IPS DF 6.9 (cell line): ENCODE data around the gene USP28.

ENCODE experiments used
- DNase-seq: peaks from one replicate; pipeline ENCODE4 v3.0.0-alpha.2; 2013; ENCODE audit warnings: low read depth, low spot score
- H3K27ac ChIP-seq: one replicate; pipeline ENCODE4 v1.5.1; 2013; ENCODE audit warnings: low read length, control low read depth
- H3K27me3 ChIP-seq: 2 replicates; pipeline ENCODE4 v1.6.1; 2013; ENCODE audit warnings: mild to moderate bottlenecking, low read length; ENCODE audit not compliant: control insufficient read depth, insufficient read depth
- H3K36me3 ChIP-seq: 2 replicates; pipeline ENCODE4 v1.6.1; 2013; ENCODE audit warnings: low read length; ENCODE audit not compliant: control insufficient read depth, insufficient read depth
- H3K4me1 ChIP-seq: 2 replicates; pipeline ENCODE4 v1.6.1; 2013; ENCODE audit warnings: low read length; ENCODE audit not compliant: control insufficient read depth, insufficient read depth
- H3K4me3 ChIP-seq: 2 replicates; pipeline ENCODE4 v1.5.1; 2013; ENCODE audit warnings: mild to moderate bottlenecking, low read length
- H3K9me3 ChIP-seq: 2 replicates; pipeline ENCODE4 v1.6.1; 2013; ENCODE audit warnings: low read length, inconsistent platforms; ENCODE audit not compliant: control insufficient read depth, insufficient read depth
- WGBS: extraction: QIAGEN DNeasy Blood & Tissue Kit; methylation state at CpG from one replicate; pipeline ENCODE4 v1.1.7; 2013; ENCODE audit warnings: mixed read lengths, missing lambda C conversion rate; ENCODE audit not compliant: insufficient read length, insufficient coverage; 5-methylcytosine and 5-hydroxymethylcytosine counted together

Gene USP28

DNA sequence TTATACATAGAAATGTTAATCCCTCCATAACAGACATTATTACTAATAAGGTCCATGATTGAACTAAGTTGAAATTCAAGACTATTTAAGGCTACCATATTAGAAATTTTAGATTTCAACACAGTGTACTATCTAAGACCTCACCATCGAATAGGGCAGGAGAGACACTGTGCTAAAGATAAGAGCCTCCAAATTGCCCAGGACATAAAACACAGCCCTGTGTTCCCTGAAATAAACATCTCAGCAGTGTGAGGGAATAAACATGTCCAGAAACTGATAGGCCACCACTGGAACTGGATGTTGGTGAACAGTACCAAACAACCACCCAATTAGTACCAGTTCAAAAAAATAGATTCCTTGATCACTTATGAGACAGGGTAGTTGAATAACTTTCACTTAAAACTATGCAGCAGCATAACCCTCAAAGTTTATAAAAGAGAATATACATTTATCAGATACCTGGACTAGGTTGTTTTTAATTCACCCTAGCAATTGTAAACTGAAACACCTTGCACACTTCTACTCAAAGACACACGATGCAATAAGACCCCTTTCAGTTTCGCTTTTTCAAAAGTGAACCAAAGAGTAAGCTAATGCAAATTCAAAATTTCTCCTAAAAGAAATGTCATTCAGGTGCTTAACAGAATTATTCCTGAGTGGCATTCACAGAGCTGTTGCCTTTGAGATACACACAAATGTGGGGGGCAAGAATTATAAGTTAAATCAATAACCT lies 34.3 kb downstream of the USP28 start:
- Histone ChIP-seq H3K27ac (no peak overlapping the region), H3K9me3 (no peaks in the 10 kb centered on the region), H3K36me3 (peaks cover 19% of the 10 kb centered on the region; the same call in 1 of the 2 replicates), H3K4me1 (no peaks in the 10 kb centered on the region), H3K4me3 (no peak overlapping the region), H3K27me3 (no peaks in the 10 kb centered on the region)
- WGBS, result no CpG with 5 or more reads among the region's 3 CpGs
- no peak for DNase-seq

DNA sequence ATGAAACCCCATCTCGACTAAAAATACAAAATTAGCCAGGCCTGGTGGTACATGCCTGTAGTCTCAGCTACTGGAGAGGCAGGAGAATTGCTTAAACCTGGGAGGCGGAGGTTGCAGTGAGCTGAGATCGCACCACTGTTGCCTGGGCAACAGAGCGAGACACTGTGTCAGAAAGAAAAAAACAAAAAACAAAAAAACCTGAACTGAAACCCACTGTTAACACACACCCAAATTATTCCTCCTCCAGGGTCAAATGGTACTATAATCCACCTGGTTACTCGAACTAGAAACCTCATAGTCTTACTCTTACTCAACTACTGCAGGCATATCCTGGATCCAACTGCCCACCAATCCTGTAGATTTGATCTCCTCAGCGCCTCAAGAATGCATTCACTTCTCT lies 35.5 kb downstream of the USP28 start:
- Histone ChIP-seq H3K36me3 (peaks cover 24% of the 10 kb centered on the region; the same call in 1 of the 2 replicates), H3K27ac (no peak overlapping the region), H3K27me3 (no peaks in the 10 kb centered on the region), H3K4me3 (no peak overlapping the region), H3K4me1 (no peaks in the 10 kb centered on the region), H3K9me3 (no peaks in the 10 kb centered on the region)
- no peak for DNase-seq
- no CpG with 5 or more reads among the region's 6 CpGs for WGBS

DNA sequence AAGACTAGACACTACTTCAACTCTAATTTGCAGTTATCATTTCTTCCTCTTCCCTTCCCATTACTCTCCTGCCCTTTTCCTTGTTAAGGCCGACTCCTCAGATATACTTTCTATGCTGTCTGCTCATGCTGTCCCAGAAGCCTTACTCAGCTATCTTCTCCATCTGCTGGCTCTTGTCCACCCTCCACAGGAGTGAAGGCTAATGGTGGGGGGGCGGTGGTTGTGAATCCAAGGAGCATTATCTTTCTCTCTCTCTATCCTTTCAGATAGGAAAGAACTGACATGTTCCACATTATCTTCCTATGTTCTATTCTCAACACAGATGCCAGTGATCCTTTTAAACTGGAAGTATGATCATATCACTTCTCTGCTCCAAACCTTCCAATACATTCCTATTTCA lies 37.4 kb downstream of the USP28 start:
- Histone ChIP-seq H3K27me3 (no peaks in the 10 kb centered on the region), H3K36me3 (peaks cover 24% of the 10 kb centered on the region; the same call in 1 of the 2 replicates), H3K4me3 (no peak overlapping the region), H3K27ac (no peak overlapping the region), H3K4me1 (no peaks in the 10 kb centered on the region), H3K9me3 (no peaks in the 10 kb centered on the region)
- no CpG with 5 or more reads among the region's 2 CpGs for WGBS
- no peak for DNase-seq

DNA sequence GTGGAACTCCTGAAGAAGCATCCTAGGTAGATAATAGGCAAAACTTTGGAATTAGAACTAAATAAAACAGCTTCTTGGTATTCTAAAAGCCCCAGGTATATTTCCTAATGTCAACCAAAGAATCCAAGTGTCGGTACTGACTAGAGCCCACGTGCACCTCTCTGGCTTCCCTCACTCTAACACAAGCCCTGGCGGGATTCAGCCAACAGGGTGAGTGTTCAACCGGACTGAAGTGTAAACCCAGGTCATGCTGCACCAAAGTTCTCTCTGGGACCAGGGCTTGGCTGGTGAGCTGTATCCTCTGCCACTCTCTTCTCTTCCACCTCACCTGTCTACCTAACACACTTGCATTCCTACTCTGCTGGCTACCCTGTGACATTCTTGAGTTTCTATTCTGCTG lies 40.1 kb downstream of the USP28 start:
- no CpG with 5 or more reads among the region's 4 CpGs for whole genome bisulfite sequencing
- H3K4me3 ChIP-seq, result no peak overlapping the region
- no peak for DNase-seq
- no peaks in the 10 kb centered on the region for H3K9me3 ChIP-seq
- peaks cover 27% of the 10 kb centered on the region; the same call in 1 of the 2 replicates for H3K36me3 ChIP-seq
- H3K27me3 ChIP-seq, result no peaks in the 10 kb centered on the region
- no peak overlapping the region for H3K27ac ChIP-seq
- no peaks in the 10 kb centered on the region for H3K4me1 ChIP-seq

DNA sequence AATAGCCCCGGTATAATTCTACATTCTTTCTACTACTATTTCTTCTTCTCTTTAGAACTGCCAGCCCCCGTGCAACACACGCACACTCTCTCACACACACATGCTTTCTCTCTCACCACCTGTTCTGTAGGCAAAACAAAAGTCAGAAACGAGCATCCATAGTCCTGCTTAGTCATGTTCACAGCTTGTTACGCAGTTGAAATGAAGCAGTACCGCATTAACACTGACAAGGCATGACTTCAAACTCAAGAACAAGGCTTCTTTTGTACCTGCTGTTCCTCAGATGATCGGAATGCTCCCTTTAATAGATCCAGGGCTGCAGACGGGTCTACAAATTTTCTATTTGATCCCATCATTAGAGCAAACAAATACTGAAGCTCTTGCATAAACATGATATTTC lies 42.2 kb downstream of the USP28 start:
- Histone ChIP-seq H3K27me3 (no peaks in the 10 kb centered on the region), H3K36me3 (peaks cover 15% of the 10 kb centered on the region; the same call in 1 of the 2 replicates), H3K9me3 (no peaks in the 10 kb centered on the region), H3K4me1 (no peaks in the 10 kb centered on the region), H3K27ac (no peak overlapping the region), H3K4me3 (no peak overlapping the region)
- 100% methylated on average over 3 of the region's 8 CpGs for WGBS
- DNase-seq, result no peak

DNA sequence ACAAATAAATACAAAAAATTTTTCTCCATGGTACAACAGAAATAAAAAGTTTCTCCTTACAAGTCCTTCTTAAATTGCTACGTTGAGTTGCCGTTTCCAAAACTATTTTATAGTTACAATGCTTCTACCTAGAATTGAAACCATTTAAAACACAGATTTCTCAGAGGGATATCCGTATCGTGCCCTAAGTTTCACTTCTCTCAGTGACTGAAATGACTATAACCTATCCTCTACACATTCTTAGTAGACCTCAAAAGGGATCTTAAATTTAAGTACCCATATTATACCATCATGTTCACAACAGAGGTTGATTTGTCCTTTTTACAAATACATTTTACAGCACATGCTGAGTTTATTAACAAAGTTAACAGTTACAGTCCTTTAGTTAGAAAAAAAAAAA lies 44.1 kb downstream of the USP28 start:
- Histone ChIP-seq H3K4me1 (no peaks in the 10 kb centered on the region), H3K27ac (no peak overlapping the region), H3K4me3 (no peak overlapping the region), H3K36me3 (peaks cover 11% of the 10 kb centered on the region; the same call in 1 of the 2 replicates), H3K9me3 (no peaks in the 10 kb centered on the region), H3K27me3 (no peaks in the 10 kb centered on the region)
- no peak for DNase-seq
- no CpG with 5 or more reads among the region's 4 CpGs for WGBS

DNA sequence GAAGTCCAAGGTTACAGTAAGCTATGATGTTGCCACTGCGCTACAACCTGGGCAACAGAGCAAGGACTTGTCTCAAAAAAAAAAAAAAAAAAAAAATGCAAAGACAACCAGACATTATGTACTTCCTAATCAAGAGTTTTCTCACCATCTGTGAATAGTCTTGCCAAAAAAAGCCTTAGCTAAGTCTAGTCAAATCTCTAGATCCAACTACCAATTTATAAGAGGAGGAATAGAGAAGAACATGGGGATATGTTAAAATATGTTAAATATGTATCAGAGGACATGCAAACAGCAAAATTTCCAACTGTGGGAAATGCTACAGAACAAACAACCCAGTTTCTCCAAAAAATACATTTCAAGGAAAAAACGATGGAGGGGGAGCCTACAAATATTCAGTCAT lies 45.6 kb downstream of the USP28 start:
- no peak for DNase-seq
- H3K36me3 ChIP-seq, result peaks cover 6% of the 10 kb centered on the region; the same call in 1 of the 2 replicates
- no peak overlapping the region for H3K27ac ChIP-seq
- no peaks in the 10 kb centered on the region for H3K9me3 ChIP-seq
- no peaks in the 10 kb centered on the region for H3K4me1 ChIP-seq
- no peaks in the 10 kb centered on the region for H3K27me3 ChIP-seq
- WGBS, result no CpG with 5 or more reads among the region's 2 CpGs
- H3K4me3 ChIP-seq, result no peak overlapping the region

DNA sequence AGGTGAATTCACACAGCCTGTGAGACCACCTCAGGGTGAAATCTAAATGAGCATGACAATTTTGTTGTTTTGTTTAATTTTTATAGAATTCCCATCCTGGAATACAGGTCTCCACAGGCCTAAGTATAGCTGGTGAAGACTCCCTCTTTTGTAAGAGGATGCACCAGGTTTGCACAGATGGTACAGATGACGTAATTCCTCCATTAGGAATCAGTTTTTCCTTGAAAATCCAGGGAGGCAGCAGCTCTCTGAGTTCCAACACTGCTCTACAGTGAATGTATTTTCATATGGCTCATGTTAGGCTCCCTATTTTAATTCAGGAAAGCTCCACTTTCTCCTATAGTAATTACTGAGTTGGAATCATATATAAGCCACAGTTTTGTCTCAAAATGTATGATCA lies 47.2 kb downstream of the USP28 start:
- DNase-seq, result no peak
- no peaks in the 10 kb centered on the region for H3K27me3 ChIP-seq
- H3K36me3 ChIP-seq, result peaks cover 6% of the 10 kb centered on the region; the same call in 1 of the 2 replicates
- H3K9me3 ChIP-seq, result no peaks in the 10 kb centered on the region
- H3K4me1 ChIP-seq, result no peaks in the 10 kb centered on the region
- WGBS, result no CpG with 5 or more reads among the region's 1 CpG
- no peak overlapping the region for H3K27ac ChIP-seq
- no peak overlapping the region for H3K4me3 ChIP-seq

DNA sequence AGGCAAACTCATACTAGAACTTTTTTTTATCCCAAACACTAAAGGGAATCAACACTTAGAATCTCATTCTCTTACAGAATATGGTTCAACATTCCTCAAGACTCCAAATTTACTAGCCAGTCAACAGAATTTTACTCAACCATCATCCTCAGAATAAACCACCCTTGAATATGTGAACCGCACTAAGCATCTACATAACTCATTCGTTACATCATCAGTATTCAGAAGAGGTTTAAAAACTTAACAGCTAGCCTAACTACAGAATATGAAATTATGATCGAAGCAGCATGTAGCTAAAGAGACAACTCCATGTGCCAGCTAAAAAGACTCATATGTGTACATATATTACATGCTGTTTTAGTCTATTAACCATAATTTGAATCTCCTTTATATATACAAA lies 47.9 kb downstream of the USP28 start:
- no peak for DNase-seq
- no peak overlapping the region for H3K27ac ChIP-seq

DNA sequence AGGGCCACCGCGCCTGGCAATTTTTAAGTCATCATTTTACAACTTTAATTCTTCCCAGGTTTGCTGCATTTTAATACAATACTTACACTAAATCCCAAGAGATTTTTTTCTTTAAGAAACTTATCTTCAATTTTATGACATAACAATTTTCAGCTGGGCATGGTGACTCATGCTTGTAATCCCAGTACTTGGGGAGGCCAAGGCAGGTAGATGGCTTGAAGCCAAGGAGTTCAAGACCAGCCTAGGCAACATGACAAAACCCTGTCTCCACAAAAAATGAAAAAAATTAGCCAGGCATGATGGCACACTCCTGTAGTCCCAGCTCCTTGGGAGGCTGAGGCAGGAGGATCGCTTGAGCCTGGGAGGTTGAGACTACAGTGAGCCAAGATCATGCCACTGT lies 56.9 kb downstream of the USP28 start:
- Histone ChIP-seq H3K9me3 (no peaks in the 10 kb centered on the region), H3K4me3 (no peak overlapping the region), H3K36me3 (peaks cover 11% of the 10 kb centered on the region; the same call in 1 of the 2 replicates), H3K27ac (no peak overlapping the region), H3K27me3 (no peaks in the 10 kb centered on the region; the same call in 1 of the 2 replicates), H3K4me1 (no peaks in the 10 kb centered on the region)
- WGBS, result no CpG with 5 or more reads among the region's 3 CpGs
- DNase-seq, result no peak

More for the DNA sequence above, 47.9 kb downstream of the USP28 start:
- peaks cover 6% of the 10 kb centered on the region; the same call in 1 of the 2 replicates for H3K36me3 ChIP-seq
- no CpG with 5 or more reads among the region's 3 CpGs for WGBS
- no peaks in the 10 kb centered on the region for H3K9me3 ChIP-seq
- no peaks in the 10 kb centered on the region for H3K4me1 ChIP-seq
- no peak overlapping the region for H3K4me3 ChIP-seq
- no peaks in the 10 kb centered on the region for H3K27me3 ChIP-seq

DNA sequence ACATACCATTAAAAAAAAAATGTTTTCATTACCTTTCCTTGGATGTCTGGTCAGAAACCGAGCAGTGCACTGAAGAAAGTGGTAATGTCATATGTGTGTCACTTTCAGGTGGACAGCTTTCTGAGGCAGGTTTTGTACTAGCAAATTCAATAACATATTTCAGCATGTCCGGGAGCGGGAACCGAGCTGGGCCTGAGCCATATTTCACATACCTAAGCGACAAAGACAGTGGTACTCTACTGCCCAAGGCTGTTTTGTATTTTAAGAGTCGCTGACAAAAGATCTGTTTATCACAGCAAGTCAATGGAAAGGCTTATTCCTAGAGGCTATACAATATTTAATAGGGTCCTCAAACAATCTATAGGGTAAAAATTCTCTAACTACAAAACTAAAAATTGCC lies 57.7 kb downstream of the USP28 start:
- H3K27ac ChIP-seq, result no peak overlapping the region
- DNase-seq, result no peak
- H3K27me3 ChIP-seq, result no peaks in the 10 kb centered on the region; the same call in 1 of the 2 replicates
- no peaks in the 10 kb centered on the region for H3K9me3 ChIP-seq
- H3K4me1 ChIP-seq, result no peaks in the 10 kb centered on the region
- no peak overlapping the region for H3K4me3 ChIP-seq
- H3K36me3 ChIP-seq, result peaks cover 11% of the 10 kb centered on the region; the same call in 1 of the 2 replicates
- WGBS, result no CpG with 5 or more reads among the region's 6 CpGs
